WTC11 (cell line): Measurements from ENCODE around the gene TTC39B. TPM values are rescaled to one million over a fixed set of nuclear protein-coding genes. Genes with fewer than 3 reads are reported as not detected.

Experiments used
- ATAC-seq: fragments of 200-7000 bp; cut with Tn5 transposase; 2 replicates; pipeline ENCODE4 v1.10.0; 2021; ENCODE audit warnings: mild to moderate bottlenecking, moderate library complexity
- CTCF ChIA-PET: fragments of 300-600 bp; sonication (Branson Sonifier 250); formaldehyde crosslinking; loops from one replicate; lab custom pipeline; 2021; ENCODE audit warnings: antibody characterized with exemption; lab: Charles Lee
- POLR2A ChIA-PET: fragments of 350-600 bp; sonication (Branson Sonifier 250); formaldehyde crosslinking; loops from one replicate; lab custom pipeline; 2021; ENCODE audit warnings: antibody characterized with exemption; lab: Charles Lee
- DNase-seq: peaks from one replicate; pipeline ENCODE4 v3.0.0; 2021; ENCODE audit warnings: low spot score
- H3K27ac Mint-ChIP-seq: 2 replicates; pipeline ENCODE4 v1.8.0; 2021; ENCODE audit warnings: mixed read lengths
- H3K27me3 Mint-ChIP-seq: 2 replicates; pipeline ENCODE4 v1.8.0; 2021; ENCODE audit warnings: low read depth, mild to moderate bottlenecking, moderate library complexity, mixed read lengths
- H3K36me3 Mint-ChIP-seq: 2 replicates; pipeline ENCODE4 v1.8.0; 2021; ENCODE audit warnings: mixed read lengths
- H3K4me1 Mint-ChIP-seq: 2 replicates; pipeline ENCODE4 v1.8.0; 2022; ENCODE audit warnings: mixed read lengths
- H3K4me3 Mint-ChIP-seq: 2 replicates; pipeline ENCODE4 v1.8.0; 2021; ENCODE audit warnings: mild to moderate bottlenecking, moderate library complexity, mixed read lengths
- H3K9me3 Mint-ChIP-seq: 2 replicates; pipeline ENCODE4 v1.8.0; 2021; ENCODE audit warnings: mixed read lengths
- ATF1 ChIP-seq: sonication (generic); formaldehyde crosslinking; IDR thresholded peaks from 2 replicates; pipeline ENCODE4 v1.8.1; 2023; ENCODE audit warnings: mild to moderate bottlenecking, moderate library complexity, missing genetic modification reagents
- KAT7 ChIP-seq: sonication (generic); formaldehyde crosslinking; IDR thresholded peaks from 2 replicates; pipeline ENCODE4 v1.8.1; 2023; ENCODE audit warnings: missing genetic modification reagents, mild to moderate bottlenecking, borderline replicate concordance
- NFE2L1 ChIP-seq: sonication (generic); formaldehyde crosslinking; IDR thresholded peaks from 2 replicates; pipeline ENCODE4 v1.8.1; 2023; ENCODE audit warnings: missing genetic modification reagents
- NFYB ChIP-seq: sonication (generic); formaldehyde crosslinking; conservative IDR thresholded peaks from 2 replicates; pipeline ENCODE4 v1.8.0; 2022; ENCODE audit warnings: low read depth, missing genetic modification reagents
- OVOL2 ChIP-seq: fragments of 250-450 bp; sonication (Bioruptor Pico); IDR thresholded peaks from 2 replicates; pipeline ENCODE4 v1.9.0; 2021; ENCODE audit warnings: mild to moderate bottlenecking, borderline replicate concordance
- TEAD4 ChIP-seq: sonication (generic); formaldehyde crosslinking; IDR thresholded peaks from 2 replicates; pipeline ENCODE4 v1.8.0; 2022; ENCODE audit warnings: mild to moderate bottlenecking, missing genetic modification reagents
- ZNF263 ChIP-seq: sonication (generic); formaldehyde crosslinking; IDR thresholded peaks from 2 replicates; pipeline ENCODE4 v1.8.1; 2022; ENCODE audit warnings: low read depth, mild to moderate bottlenecking, moderate library complexity, missing genetic modification reagents
- ZNF423 ChIP-seq: fragments of 250-450 bp; sonication (Bioruptor Pico); IDR thresholded peaks from 2 replicates; pipeline ENCODE4 v2.1.2; 2022; ENCODE audit warnings: mild to moderate bottlenecking, moderate library complexity
- total RNA-seq: library from RNA; stranded (reverse); gene quantifications from 3 replicates; pipeline ENCODE4 v1.2.3, GENCODE V29; 2021
- TF ChIP-seq, protein P1 (sequence below): fragments of 250-450 bp; sonication (Bioruptor Pico); conservative IDR thresholded peaks from 2 replicates; pipeline ENCODE4 v1.9.0; 2021; ENCODE audit warnings: mild to moderate bottlenecking
- TF ChIP-seq, protein P2 (sequence below): sonication (generic); formaldehyde crosslinking; IDR thresholded peaks from 2 replicates; pipeline ENCODE4 v1.8.1; 2023; ENCODE audit warnings: mild to moderate bottlenecking, missing genetic modification reagents, borderline replicate concordance
- TF ChIP-seq, protein P3 (sequence below): sonication (generic); formaldehyde crosslinking; IDR thresholded peaks from 2 replicates; pipeline ENCODE4 v1.8.1; 2023; ENCODE audit warnings: mild to moderate bottlenecking, missing genetic modification reagents
- TF ChIP-seq, protein P4 (sequence below): sonication (generic); formaldehyde crosslinking; IDR thresholded peaks from 2 replicates; pipeline ENCODE4 v1.8.1; 2022; ENCODE audit warnings: low read depth, missing genetic modification reagents, borderline replicate concordance
- TF ChIP-seq, protein P5 (sequence below): sonication (generic); formaldehyde crosslinking; conservative IDR thresholded peaks from 2 replicates; pipeline ENCODE4 v1.8.1; 2022; ENCODE audit warnings: mild to moderate bottlenecking, missing genetic modification reagents
- TF ChIP-seq, protein P6 (sequence below): fragments of 250-450 bp; sonication (Bioruptor Pico); IDR thresholded peaks from 2 replicates; pipeline ENCODE4 v2.1.2; 2022; ENCODE audit warnings: mild to moderate bottlenecking, moderate library complexity
- TF ChIP-seq, protein P7 (sequence below): sonication (generic); formaldehyde crosslinking; IDR thresholded peaks from 2 replicates; pipeline ENCODE4 v1.8.1; 2022; ENCODE audit warnings: missing genetic modification reagents, borderline replicate concordance
- TF ChIP-seq, protein P8 (sequence below): sonication (generic); formaldehyde crosslinking; IDR thresholded peaks from 2 replicates; pipeline ENCODE4 v1.8.1; 2022; ENCODE audit warnings: mild to moderate bottlenecking, moderate library complexity, missing genetic modification reagents
- TF ChIP-seq, protein P9 (sequence below): sonication (generic); formaldehyde crosslinking; IDR thresholded peaks from 2 replicates; pipeline ENCODE4 v1.8.1; 2022; ENCODE audit warnings: low read depth, mild to moderate bottlenecking, moderate library complexity, missing genetic modification reagents, borderline replicate concordance

TTC39B gene
- total RNA-seq, 1 experiment from 2014 or later, result 12.5 TPM

DNA sequence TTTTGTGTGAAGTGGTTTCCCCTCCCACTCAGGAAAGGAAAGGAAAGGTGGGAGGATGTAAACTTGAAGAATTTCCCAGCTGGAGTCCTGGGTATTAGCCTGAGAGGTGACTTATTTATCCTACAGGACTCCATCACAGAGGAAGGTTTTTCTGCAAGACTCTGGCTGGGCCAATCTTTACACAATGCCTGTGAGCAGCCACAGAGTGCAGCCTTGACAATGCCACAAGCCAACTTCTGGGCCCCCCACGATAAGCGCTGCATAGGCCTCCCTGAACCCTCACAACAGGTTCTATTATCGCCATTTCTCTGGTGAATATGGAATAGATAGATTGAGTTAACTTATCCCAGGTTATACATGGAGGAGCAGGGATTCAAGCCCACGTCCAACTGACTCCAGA lies 12.4 kb downstream of the TTC39B start:
- POLR2A ChIA-PET, result no interaction called here

More for the DNA sequence above, 12.4 kb downstream of the TTC39B start:
- Mint-ChIP-seq H3K27me3 (no peaks in the 10 kb centered on the region; the same call in 1 of the 2 replicates), H3K36me3 (peaks cover 22% of the 10 kb centered on the region), H3K4me1 (peaks cover 46% of the 10 kb centered on the region)
- DNase-seq, result no peak
- TF ChIP-seq NFE2L1 (CRISPR knock-in tag), result no peak
- TF ChIP-seq, protein P1, sequence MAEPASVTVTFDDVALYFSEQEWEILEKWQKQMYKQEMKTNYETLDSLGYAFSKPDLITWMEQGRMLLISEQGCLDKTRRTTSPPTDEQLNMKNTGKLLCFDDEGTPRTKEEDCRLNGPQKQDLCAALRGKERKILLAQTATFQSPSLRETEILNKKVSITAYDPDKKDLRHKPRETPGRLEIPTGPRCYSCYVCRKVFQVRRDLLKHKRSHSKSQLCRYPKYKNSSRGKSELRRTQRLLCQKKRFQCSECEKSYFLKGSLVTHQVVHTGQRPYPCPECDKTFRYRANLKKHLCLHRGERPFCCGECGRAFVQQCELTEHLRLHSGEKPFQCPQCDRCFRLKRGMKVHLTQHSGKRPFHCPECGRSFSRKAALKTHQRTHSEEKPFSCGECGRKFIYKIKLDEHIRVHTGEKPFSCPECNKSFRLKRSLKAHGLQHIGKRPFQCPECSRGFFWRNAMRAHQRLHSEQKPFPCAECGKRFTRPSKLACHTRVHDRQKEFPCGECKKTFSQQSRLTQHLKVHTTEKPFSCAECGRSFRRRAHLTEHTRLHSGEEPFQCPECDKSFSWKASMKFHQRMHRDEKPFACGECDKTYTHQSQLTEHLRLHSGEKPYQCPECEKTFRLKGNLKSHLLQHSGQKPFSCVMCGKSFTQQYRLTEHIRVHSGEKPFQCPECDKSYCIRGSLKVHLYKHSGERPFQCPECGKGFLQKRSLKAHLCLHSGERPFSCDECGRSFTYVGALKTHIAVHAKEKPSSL (CRISPR knock-in tag), result no peak
- TF ChIP-seq, protein P2, sequence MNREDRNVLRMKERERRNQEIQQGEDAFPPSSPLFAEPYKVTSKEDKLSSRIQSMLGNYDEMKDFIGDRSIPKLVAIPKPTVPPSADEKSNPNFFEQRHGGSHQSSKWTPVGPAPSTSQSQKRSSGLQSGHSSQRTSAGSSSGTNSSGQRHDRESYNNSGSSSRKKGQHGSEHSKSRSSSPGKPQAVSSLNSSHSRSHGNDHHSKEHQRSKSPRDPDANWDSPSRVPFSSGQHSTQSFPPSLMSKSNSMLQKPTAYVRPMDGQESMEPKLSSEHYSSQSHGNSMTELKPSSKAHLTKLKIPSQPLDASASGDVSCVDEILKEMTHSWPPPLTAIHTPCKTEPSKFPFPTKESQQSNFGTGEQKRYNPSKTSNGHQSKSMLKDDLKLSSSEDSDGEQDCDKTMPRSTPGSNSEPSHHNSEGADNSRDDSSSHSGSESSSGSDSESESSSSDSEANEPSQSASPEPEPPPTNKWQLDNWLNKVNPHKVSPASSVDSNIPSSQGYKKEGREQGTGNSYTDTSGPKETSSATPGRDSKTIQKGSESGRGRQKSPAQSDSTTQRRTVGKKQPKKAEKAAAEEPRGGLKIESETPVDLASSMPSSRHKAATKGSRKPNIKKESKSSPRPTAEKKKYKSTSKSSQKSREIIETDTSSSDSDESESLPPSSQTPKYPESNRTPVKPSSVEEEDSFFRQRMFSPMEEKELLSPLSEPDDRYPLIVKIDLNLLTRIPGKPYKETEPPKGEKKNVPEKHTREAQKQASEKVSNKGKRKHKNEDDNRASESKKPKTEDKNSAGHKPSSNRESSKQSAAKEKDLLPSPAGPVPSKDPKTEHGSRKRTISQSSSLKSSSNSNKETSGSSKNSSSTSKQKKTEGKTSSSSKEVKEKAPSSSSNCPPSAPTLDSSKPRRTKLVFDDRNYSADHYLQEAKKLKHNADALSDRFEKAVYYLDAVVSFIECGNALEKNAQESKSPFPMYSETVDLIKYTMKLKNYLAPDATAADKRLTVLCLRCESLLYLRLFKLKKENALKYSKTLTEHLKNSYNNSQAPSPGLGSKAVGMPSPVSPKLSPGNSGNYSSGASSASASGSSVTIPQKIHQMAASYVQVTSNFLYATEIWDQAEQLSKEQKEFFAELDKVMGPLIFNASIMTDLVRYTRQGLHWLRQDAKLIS (CRISPR knock-in tag), result no peak
- no peak for TF ChIP-seq ZNF263 (CRISPR knock-in tag)
- TF ChIP-seq, protein P3, sequence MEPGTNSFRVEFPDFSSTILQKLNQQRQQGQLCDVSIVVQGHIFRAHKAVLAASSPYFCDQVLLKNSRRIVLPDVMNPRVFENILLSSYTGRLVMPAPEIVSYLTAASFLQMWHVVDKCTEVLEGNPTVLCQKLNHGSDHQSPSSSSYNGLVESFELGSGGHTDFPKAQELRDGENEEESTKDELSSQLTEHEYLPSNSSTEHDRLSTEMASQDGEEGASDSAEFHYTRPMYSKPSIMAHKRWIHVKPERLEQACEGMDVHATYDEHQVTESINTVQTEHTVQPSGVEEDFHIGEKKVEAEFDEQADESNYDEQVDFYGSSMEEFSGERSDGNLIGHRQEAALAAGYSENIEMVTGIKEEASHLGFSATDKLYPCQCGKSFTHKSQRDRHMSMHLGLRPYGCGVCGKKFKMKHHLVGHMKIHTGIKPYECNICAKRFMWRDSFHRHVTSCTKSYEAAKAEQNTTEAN (CRISPR knock-in tag), result no peak
- no peak for TF ChIP-seq OVOL2 (CRISPR knock-in tag)
- TF ChIP-seq, protein P4, sequence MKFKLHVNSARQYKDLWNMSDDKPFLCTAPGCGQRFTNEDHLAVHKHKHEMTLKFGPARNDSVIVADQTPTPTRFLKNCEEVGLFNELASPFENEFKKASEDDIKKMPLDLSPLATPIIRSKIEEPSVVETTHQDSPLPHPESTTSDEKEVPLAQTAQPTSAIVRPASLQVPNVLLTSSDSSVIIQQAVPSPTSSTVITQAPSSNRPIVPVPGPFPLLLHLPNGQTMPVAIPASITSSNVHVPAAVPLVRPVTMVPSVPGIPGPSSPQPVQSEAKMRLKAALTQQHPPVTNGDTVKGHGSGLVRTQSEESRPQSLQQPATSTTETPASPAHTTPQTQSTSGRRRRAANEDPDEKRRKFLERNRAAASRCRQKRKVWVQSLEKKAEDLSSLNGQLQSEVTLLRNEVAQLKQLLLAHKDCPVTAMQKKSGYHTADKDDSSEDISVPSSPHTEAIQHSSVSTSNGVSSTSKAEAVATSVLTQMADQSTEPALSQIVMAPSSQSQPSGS (CRISPR knock-in tag), result no peak
- TF ChIP-seq ATF1 (CRISPR knock-in tag), result no peak
- TF ChIP-seq, protein P5, sequence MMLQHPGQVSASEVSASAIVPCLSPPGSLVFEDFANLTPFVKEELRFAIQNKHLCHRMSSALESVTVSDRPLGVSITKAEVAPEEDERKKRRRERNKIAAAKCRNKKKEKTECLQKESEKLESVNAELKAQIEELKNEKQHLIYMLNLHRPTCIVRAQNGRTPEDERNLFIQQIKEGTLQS, result no peak
- TF ChIP-seq, protein P6, sequence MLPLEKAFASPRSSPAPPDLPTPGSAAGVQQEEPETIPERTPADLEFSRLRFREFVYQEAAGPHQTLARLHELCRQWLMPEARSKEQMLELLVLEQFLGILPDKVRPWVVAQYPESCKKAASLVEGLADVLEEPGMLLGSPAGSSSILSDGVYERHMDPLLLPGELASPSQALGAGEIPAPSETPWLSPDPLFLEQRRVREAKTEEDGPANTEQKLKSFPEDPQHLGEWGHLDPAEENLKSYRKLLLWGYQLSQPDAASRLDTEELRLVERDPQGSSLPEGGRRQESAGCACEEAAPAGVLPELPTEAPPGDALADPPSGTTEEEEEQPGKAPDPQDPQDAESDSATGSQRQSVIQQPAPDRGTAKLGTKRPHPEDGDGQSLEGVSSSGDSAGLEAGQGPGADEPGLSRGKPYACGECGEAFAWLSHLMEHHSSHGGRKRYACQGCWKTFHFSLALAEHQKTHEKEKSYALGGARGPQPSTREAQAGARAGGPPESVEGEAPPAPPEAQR (CRISPR knock-in tag), result no peak
- TF ChIP-seq NFYB (CRISPR knock-in tag), result no peak
- TF ChIP-seq, protein P7, sequence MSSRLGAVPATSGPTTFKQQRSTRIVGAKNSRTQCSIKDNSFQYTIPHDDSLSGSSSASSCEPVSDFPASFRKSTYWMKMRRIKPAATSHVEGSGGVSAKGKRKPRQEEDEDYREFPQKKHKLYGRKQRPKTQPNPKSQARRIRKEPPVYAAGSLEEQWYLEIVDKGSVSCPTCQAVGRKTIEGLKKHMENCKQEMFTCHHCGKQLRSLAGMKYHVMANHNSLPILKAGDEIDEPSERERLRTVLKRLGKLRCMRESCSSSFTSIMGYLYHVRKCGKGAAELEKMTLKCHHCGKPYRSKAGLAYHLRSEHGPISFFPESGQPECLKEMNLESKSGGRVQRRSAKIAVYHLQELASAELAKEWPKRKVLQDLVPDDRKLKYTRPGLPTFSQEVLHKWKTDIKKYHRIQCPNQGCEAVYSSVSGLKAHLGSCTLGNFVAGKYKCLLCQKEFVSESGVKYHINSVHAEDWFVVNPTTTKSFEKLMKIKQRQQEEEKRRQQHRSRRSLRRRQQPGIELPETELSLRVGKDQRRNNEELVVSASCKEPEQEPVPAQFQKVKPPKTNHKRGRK (CRISPR knock-in tag), result no peak
- no peak for TF ChIP-seq KAT7 (CRISPR knock-in tag)
- TF ChIP-seq ZNF423, result no peak
- TF ChIP-seq, protein P8, sequence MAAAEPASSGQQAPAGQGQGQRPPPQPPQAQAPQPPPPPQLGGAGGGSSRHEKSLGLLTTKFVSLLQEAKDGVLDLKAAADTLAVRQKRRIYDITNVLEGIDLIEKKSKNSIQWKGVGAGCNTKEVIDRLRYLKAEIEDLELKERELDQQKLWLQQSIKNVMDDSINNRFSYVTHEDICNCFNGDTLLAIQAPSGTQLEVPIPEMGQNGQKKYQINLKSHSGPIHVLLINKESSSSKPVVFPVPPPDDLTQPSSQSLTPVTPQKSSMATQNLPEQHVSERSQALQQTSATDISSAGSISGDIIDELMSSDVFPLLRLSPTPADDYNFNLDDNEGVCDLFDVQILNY (CRISPR knock-in tag), result no peak
- TF ChIP-seq TEAD4 (CRISPR knock-in tag), result no peak
- TF ChIP-seq, protein P9, sequence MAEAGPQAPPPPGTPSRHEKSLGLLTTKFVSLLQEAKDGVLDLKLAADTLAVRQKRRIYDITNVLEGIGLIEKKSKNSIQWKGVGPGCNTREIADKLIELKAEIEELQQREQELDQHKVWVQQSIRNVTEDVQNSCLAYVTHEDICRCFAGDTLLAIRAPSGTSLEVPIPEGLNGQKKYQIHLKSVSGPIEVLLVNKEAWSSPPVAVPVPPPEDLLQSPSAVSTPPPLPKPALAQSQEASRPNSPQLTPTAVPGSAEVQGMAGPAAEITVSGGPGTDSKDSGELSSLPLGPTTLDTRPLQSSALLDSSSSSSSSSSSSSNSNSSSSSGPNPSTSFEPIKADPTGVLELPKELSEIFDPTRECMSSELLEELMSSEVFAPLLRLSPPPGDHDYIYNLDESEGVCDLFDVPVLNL, result no peak
- TF ChIP-seq, all 79 proteins: peak for 0
- no peak overlapping the region for H3K4me3 Mint-ChIP-seq
- H3K27ac Mint-ChIP-seq, result no peak overlapping the region
- CTCF ChIA-PET, result no interaction called here
- peaks cover 18% of the 10 kb centered on the region for H3K9me3 Mint-ChIP-seq
- no peak; the same call in 1 of the 2 replicates for ATAC-seq
